ENCODE measurements around the gene DDX19B.

DDX19B gene

GRCh38 chr16:70377782-70378181 is 78.8 kb downstream of the DDX19B start:
- H3K27ac ChIP-seq (ENCODE audit: low read length), result no peak overlapping the region
- H3K4me3 ChIP-seq (ENCODE audit: low read depth in 1 of 2, low read length in 2 of 2), result no peak overlapping the region
- DNase-seq, result no peak
- no peak for ATAC-seq (ENCODE audit: insufficient read depth, low read depth)
- H4K20me1 ChIP-seq (ENCODE audit: insufficient read depth, low read length), result peaks cover 5% of the 10 kb centered on the region; the same call in 1 of the 2 replicates
- H2AFZ ChIP-seq (ENCODE audit: low read depth, low read length), result no peak overlapping the region
- no peaks in the 10 kb centered on the region for H3K27me3 ChIP-seq (ENCODE audit: insufficient read depth, low read length, poor library complexity)
- peaks cover 60% of the 10 kb centered on the region for H3K36me3 ChIP-seq (ENCODE audit: insufficient read depth, low read length)
- no peaks in the 10 kb centered on the region for H3K9me3 ChIP-seq (ENCODE audit: insufficient read depth, low read length, severe bottlenecking)
- peaks cover 29% of the 10 kb centered on the region for H3K79me2 ChIP-seq (ENCODE audit: insufficient read depth, low read length)
- TF ChIP-seq CTCF (IDR thresholded peaks at IDR 0.05; ENCODE audit: borderline replicate concordance, extremely low read depth, low read length, poor library complexity, severe bottlenecking) (no peak), EZH2 (IDR thresholded peaks at IDR 0.05; ENCODE audit: borderline replicate concordance, low read depth, low read length, severe bottlenecking) (no peak)
- H3K4me2 ChIP-seq (ENCODE audit: insufficient read depth, low read length), result no peak overlapping the region
- no peak overlapping the region for H3K9ac ChIP-seq (ENCODE audit: low read depth, low read length)
- H3K4me1 ChIP-seq (ENCODE audit: insufficient read depth, low read length), result peaks cover 27% of the 10 kb centered on the region

GRCh38 chr16:70378869-70379493 is 80.0 kb downstream of the DDX19B start:
- Histone ChIP-seq H3K9ac (ENCODE audit: low read depth, low read length) (peak overlapping the region; percentile 85), H3K4me1 (ENCODE audit: insufficient read depth, low read length) (peaks cover 27% of the 10 kb centered on the region), H3K79me2 (ENCODE audit: insufficient read depth, low read length) (peaks cover 29% of the 10 kb centered on the region), H3K4me2 (ENCODE audit: insufficient read depth, low read length) (peak overlapping the region; percentile 92), H4K20me1 (ENCODE audit: insufficient read depth, low read length) (peaks cover 5% of the 10 kb centered on the region; the same call in 1 of the 2 replicates), H3K9me3 (ENCODE audit: insufficient read depth, low read length, severe bottlenecking) (no peaks in the 10 kb centered on the region), H3K27me3 (ENCODE audit: insufficient read depth, low read length, poor library complexity) (no peaks in the 10 kb centered on the region), H3K4me3 (ENCODE audit: low read depth in 1 of 2, low read length in 2 of 2) (peak overlapping the region in 1 of 2 experiments; percentile 77; a peak in 2 of 4 replicates), H3K36me3 (ENCODE audit: insufficient read depth, low read length) (peaks cover 51% of the 10 kb centered on the region), H3K27ac (ENCODE audit: low read length) (peak overlapping the region; percentile 94), H2AFZ (ENCODE audit: low read depth, low read length) (no peak overlapping the region)
- DNase-seq (no peak), ATAC-seq (ENCODE audit: insufficient read depth, low read depth) (no peak)
- TF ChIP-seq CTCF (IDR thresholded peaks at IDR 0.05; ENCODE audit: borderline replicate concordance, extremely low read depth, low read length, poor library complexity, severe bottlenecking) (no peak), EZH2 (IDR thresholded peaks at IDR 0.05; ENCODE audit: borderline replicate concordance, low read depth, low read length, severe bottlenecking) (no peak)

GRCh38 chr16:70380248-70380918 is 81.4 kb downstream of the DDX19B start:
- H3K4me2 ChIP-seq (ENCODE audit: insufficient read depth, low read length), result peak overlapping the region; percentile 92
- DNase-seq, result peak; percentile 74
- TF ChIP-seq EZH2 (IDR thresholded peaks at IDR 0.05; ENCODE audit: borderline replicate concordance, low read depth, low read length, severe bottlenecking) (no peak), CTCF (IDR thresholded peaks at IDR 0.05; ENCODE audit: borderline replicate concordance, extremely low read depth, low read length, poor library complexity, severe bottlenecking) (no peak)

More at GRCh38 chr16:70380248-70380918, 81.4 kb downstream of the DDX19B start:
- Histone ChIP-seq H3K9ac (ENCODE audit: low read depth, low read length) (peak overlapping the region; percentile 85), H3K4me3 (ENCODE audit: low read depth in 1 of 2, low read length in 2 of 2) (peak overlapping the region; percentile 77 to 79), H3K27me3 (ENCODE audit: insufficient read depth, low read length, poor library complexity) (no peaks in the 10 kb centered on the region), H3K4me1 (ENCODE audit: insufficient read depth, low read length) (peaks cover 27% of the 10 kb centered on the region), H4K20me1 (ENCODE audit: insufficient read depth, low read length) (peaks cover 5% of the 10 kb centered on the region; the same call in 1 of the 2 replicates), H3K27ac (ENCODE audit: low read length) (peak overlapping the region; percentile 94), H3K79me2 (ENCODE audit: insufficient read depth, low read length) (peaks cover 29% of the 10 kb centered on the region), H2AFZ (ENCODE audit: low read depth, low read length) (peak overlapping the region; percentile 74), H3K36me3 (ENCODE audit: insufficient read depth, low read length) (peaks cover 38% of the 10 kb centered on the region), H3K9me3 (ENCODE audit: insufficient read depth, low read length, severe bottlenecking) (no peaks in the 10 kb centered on the region)
- peak; percentile 25 for ATAC-seq (ENCODE audit: insufficient read depth, low read depth)

Measured in DND-41 (cell line).